Upper lobe of right lung (tissue), 1 donor: ENCODE measurements around the gene CDK14. TPM values are rescaled to one million over a fixed set of nuclear protein-coding genes. Genes with fewer than 3 reads are reported as not detected.
A peak's percentile ranks its signal among the peaks of the same experiment; 100 is the strongest.

Experiments used
- ATAC-seq: fragments of 200-7000 bp; cut with Tn5 transposase; one replicate; pipeline ENCODE4 v1.9.1; 2020; ENCODE audit warnings: mild to moderate bottlenecking, moderate library complexity
- DNase-seq: peaks from one replicate; pipeline ENCODE4 v3.0.0-alpha.2; 2020
- H3K27ac ChIP-seq: fragments of 200-600 bp; one replicate; pipeline ENCODE4 v1.8.0; 2022
- H3K27me3 ChIP-seq: fragments of 200-600 bp; one replicate; pipeline ENCODE4 v1.8.0; 2022; ENCODE audit warnings: mild to moderate bottlenecking
- H3K36me3 ChIP-seq: fragments of 200-600 bp; one replicate; pipeline ENCODE4 v1.8.0; 2022
- H3K4me1 ChIP-seq: fragments of 200-600 bp; one replicate; pipeline ENCODE4 v1.8.0; 2022
- H3K4me3 ChIP-seq: fragments of 200-600 bp; one replicate; pipeline ENCODE4 v1.8.0; 2022; ENCODE audit warnings: mild to moderate bottlenecking
- H3K9me3 ChIP-seq: fragments of 200-600 bp; one replicate; pipeline ENCODE4 v1.8.0; 2022
- CTCF ChIP-seq: fragments of 200-600 bp; IDR thresholded peaks from one replicate; pipeline ENCODE4 v1.8.0; 2022; ENCODE audit warnings: antibody characterized with exemption
- intact Hi-C: fragments of 100-400 bp; cut with DNase I; formaldehyde crosslinking; loops from one replicate; pipeline ENCODE4 v1.11.0; 2022
- total RNA-seq: library from RNA; stranded (reverse); fragmentation: NEBNext Ultra II Directional; extraction: Animal tissue kit (Norgen Biotek cat#: 25700); gene quantifications from one replicate; pipeline ENCODE4 v1.2.1, GENCODE V29; 2021
- donor health status: DM: no; HTN: yes; CAD: no; lungs with severe emphysema.

CDK14 gene
- total RNA-seq, 1 donor from 2014 or later: 47.2 TPM

- Histone ChIP-seq H3K4me3 (no peak overlapping the region), H3K36me3 (no peaks in the 10 kb centered on the region), H3K4me1 (no peaks in the 10 kb centered on the region), H3K27me3 (no peaks in the 10 kb centered on the region), H3K27ac (no peak overlapping the region), H3K9me3 (no peaks in the 10 kb centered on the region)
- ATAC-seq (peak; percentile 69), DNase-seq (no peak)
- intact Hi-C loops: no loop called here
- no peak for TF ChIP-seq CTCF
These were observed 176.3 kb downstream of the CDK14 start for GRCh38 chr7:90772410-90772809.

GRCh38 chr7:90773269-90773668, 177.1 kb downstream of the CDK14 start:
- no peaks in the 10 kb centered on the region for H3K27me3 ChIP-seq
- TF ChIP-seq CTCF: no peak
- intact Hi-C loops: no loop called here

GRCh38 chr7:90774706-90775105, 178.6 kb downstream of the CDK14 start:
- Histone ChIP-seq H3K27me3 (no peaks in the 10 kb centered on the region), H3K9me3 (no peaks in the 10 kb centered on the region), H3K36me3 (no peaks in the 10 kb centered on the region), H3K4me1 (no peaks in the 10 kb centered on the region), H3K27ac (no peak overlapping the region), H3K4me3 (no peak overlapping the region)
- ATAC-seq: no peak
- TF ChIP-seq CTCF: no peak
- intact Hi-C loops: no loop called here
- no peak for DNase-seq

More at GRCh38 chr7:90773269-90773668, 177.1 kb downstream of the CDK14 start:
- H3K9me3 ChIP-seq: no peaks in the 10 kb centered on the region
- H3K4me3 ChIP-seq: no peak overlapping the region
- H3K27ac ChIP-seq: no peak overlapping the region
- no peaks in the 10 kb centered on the region for H3K36me3 ChIP-seq
- no peak for ATAC-seq
- no peaks in the 10 kb centered on the region for H3K4me1 ChIP-seq
- DNase-seq: no peak

- Histone ChIP-seq H3K4me1 (no peaks in the 10 kb centered on the region), H3K27ac (no peak overlapping the region), H3K9me3 (no peaks in the 10 kb centered on the region), H3K4me3 (no peak overlapping the region), H3K27me3 (no peaks in the 10 kb centered on the region), H3K36me3 (no peaks in the 10 kb centered on the region)
- intact Hi-C loops: no loop called here
- DNase-seq: no peak
- no peak for ATAC-seq
- TF ChIP-seq CTCF: no peak
These were observed 179.4 kb downstream of the CDK14 start for GRCh38 chr7:90775383-90775965.

DNA sequence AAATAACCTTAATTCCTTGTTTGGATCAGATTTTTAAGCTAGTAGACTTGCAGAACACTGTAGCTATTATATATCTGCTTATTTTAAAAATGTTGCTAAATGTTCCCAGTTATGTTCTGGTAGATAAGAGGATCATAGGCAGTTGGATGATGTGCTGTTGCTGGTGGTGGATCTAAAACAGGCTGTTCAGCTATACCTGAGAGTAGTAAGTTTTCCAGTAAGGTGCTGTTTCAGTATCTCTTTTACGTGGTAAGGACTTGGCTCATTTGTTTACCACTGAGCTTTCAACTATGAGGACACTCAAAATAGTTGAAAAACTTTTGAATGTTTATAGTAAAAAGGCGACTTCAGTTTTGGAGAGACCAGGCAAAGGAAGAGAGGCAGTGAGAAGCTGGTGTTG, 180.9 kb downstream of the CDK14 start:
- ATAC-seq (no peak), DNase-seq (no peak)
- H3K27ac ChIP-seq: no peak overlapping the region
- no peak for TF ChIP-seq CTCF
- H3K9me3 ChIP-seq: no peaks in the 10 kb centered on the region
- no peak overlapping the region for H3K4me3 ChIP-seq
- H3K27me3 ChIP-seq: no peaks in the 10 kb centered on the region
- H3K4me1 ChIP-seq: no peaks in the 10 kb centered on the region
- intact Hi-C loops: no loop called here
- H3K36me3 ChIP-seq: no peaks in the 10 kb centered on the region

GRCh38 chr7:90777465-90777864, 181.3 kb downstream of the CDK14 start:
- no peak for DNase-seq
- no peak for TF ChIP-seq CTCF
- Histone ChIP-seq H3K9me3 (no peaks in the 10 kb centered on the region), H3K27ac (no peak overlapping the region), H3K4me3 (no peak overlapping the region), H3K4me1 (no peaks in the 10 kb centered on the region), H3K27me3 (no peaks in the 10 kb centered on the region), H3K36me3 (no peaks in the 10 kb centered on the region)
- intact Hi-C loops: no loop called here
- peak; percentile 48 for ATAC-seq
